KMS-11 (cell line): ENCODE measurements around the gene RBM23.
A peak's percentile ranks its signal among the peaks of the same experiment; 100 is the strongest.

Experiments used
- H2AFZ ChIP-seq: fragments of 200-600 bp; sonication (generic); 2 replicates; pipeline ENCODE4 v1.6.1; 2016; ENCODE audit warnings: antibody characterized with exemption, mixed run types, low read depth
- H3K27ac ChIP-seq: fragments of 200-600 bp; sonication (generic); 2 replicates; pipeline ENCODE4 v1.6.1; 2016; ENCODE audit warnings: mild to moderate bottlenecking, mixed run types
- H3K27me3 ChIP-seq: fragments of 200-600 bp; sonication (generic); 2 replicates; pipeline ENCODE4 v1.6.1; 2017; ENCODE audit warnings: mild to moderate bottlenecking, low read depth, mixed run types, moderate library complexity; ENCODE audit not compliant: insufficient read depth
- H3K36me3 ChIP-seq: fragments of 200-600 bp; sonication (generic); 2 replicates; pipeline ENCODE4 v1.6.1; 2017; ENCODE audit warnings: mild to moderate bottlenecking, mixed run types; ENCODE audit not compliant: insufficient read depth
- H3K4me1 ChIP-seq: fragments of 200-600 bp; sonication (generic); 2 replicates; pipeline ENCODE4 v1.6.1; 2016; ENCODE audit warnings: mild to moderate bottlenecking, low read depth, mixed run types; ENCODE audit not compliant: poor library complexity, severe bottlenecking
- H3K4me2 ChIP-seq: fragments of 200-600 bp; sonication (generic); 2 replicates; pipeline ENCODE4 v1.7.0; 2016; ENCODE audit warnings: mild to moderate bottlenecking, mixed run types
- H3K4me3 ChIP-seq: fragments of 200-600 bp; sonication (generic); IDR thresholded peaks from 2 replicates; pipeline ENCODE4 v1.6.1; 2017; ENCODE audit warnings: low read depth, low read length, mixed read lengths; ENCODE audit not compliant: insufficient read depth
- H3K79me2 ChIP-seq: fragments of 200-600 bp; sonication (generic); 2 replicates; pipeline ENCODE4 v1.6.1; 2016; ENCODE audit warnings: low read depth, mixed run types; ENCODE audit not compliant: insufficient read depth
- H3K9ac ChIP-seq: fragments of 200-600 bp; sonication (generic); 2 replicates; pipeline ENCODE4 v1.6.1; 2016; ENCODE audit warnings: mild to moderate bottlenecking, mixed run types
- H4K20me1 ChIP-seq: fragments of 200-600 bp; sonication (generic); 2 replicates; pipeline ENCODE4 v1.6.1; 2016; ENCODE audit warnings: mild to moderate bottlenecking, mixed run types; ENCODE audit not compliant: insufficient read depth
- TF ChIP-seq, protein P1 (sequence below): fragments of 200-600 bp; sonication (generic); conservative IDR thresholded peaks from 2 replicates; pipeline ENCODE4 v1.6.1; 2017; ENCODE audit warnings: low read depth, mild to moderate bottlenecking, antibody characterized with exemption, low read length, moderate library complexity, mixed read lengths

Gene RBM23

DNA sequence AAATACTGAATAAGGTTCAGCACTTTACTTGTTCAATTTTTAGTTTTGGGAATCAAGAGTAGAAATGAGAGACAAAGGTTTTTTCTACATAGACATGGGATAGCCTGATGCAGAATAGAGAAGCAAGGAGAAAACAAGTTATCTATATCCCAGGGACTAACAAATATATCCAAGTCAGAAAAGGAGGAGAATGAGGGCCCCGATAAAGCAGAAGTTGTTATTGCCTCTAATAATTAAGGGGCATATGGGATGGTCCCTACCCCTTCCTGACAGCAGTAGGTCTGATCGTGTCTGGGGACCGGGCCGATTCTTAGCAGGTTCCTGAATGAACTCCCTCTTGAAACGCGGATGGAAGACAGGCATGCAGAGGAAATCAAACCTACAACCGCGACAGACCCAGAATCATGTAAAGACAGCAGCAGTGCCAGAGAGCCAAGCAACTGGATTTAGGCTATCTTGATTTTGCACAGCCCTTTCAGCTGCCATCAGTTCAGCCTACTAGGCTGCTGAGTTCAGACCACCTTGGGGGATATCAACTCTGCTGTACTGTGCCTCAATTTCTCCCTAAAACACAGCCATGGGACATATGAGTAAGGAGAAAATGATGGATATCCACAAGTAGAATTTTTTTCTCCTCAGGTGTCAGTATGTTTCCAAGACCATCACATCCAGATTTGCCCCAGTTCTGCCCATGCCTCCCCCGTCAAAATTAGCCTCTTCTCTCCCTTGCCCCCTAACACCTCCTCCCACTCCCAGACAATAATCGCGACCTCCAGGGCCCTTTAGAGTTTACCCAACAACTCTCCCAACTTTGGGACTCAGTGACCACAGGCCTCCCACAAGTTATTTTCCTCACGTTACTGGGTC lies 9.5 kb upstream of the RBM23 start:
- Histone ChIP-seq H3K27me3 (no peaks in the 10 kb centered on the region), H3K79me2 (peaks cover 15% of the 10 kb centered on the region; the same call in 1 of the 2 replicates), H3K27ac (peak overlapping the region; percentile 65), H3K4me1 (peaks cover 7% of the 10 kb centered on the region), H3K9ac (peak overlapping the region; percentile 76), H2AFZ (peak overlapping the region; percentile 66; the same call in 1 of the 2 replicates), H4K20me1 (no peaks in the 10 kb centered on the region), H3K4me3 (no peak overlapping the region), H3K4me2 (peak overlapping the region; percentile 92), H3K36me3 (no peaks in the 10 kb centered on the region)
- TF ChIP-seq, protein P1, sequence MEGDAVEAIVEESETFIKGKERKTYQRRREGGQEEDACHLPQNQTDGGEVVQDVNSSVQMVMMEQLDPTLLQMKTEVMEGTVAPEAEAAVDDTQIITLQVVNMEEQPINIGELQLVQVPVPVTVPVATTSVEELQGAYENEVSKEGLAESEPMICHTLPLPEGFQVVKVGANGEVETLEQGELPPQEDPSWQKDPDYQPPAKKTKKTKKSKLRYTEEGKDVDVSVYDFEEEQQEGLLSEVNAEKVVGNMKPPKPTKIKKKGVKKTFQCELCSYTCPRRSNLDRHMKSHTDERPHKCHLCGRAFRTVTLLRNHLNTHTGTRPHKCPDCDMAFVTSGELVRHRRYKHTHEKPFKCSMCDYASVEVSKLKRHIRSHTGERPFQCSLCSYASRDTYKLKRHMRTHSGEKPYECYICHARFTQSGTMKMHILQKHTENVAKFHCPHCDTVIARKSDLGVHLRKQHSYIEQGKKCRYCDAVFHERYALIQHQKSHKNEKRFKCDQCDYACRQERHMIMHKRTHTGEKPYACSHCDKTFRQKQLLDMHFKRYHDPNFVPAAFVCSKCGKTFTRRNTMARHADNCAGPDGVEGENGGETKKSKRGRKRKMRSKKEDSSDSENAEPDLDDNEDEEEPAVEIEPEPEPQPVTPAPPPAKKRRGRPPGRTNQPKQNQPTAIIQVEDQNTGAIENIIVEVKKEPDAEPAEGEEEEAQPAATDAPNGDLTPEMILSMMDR = no peak

DNA sequence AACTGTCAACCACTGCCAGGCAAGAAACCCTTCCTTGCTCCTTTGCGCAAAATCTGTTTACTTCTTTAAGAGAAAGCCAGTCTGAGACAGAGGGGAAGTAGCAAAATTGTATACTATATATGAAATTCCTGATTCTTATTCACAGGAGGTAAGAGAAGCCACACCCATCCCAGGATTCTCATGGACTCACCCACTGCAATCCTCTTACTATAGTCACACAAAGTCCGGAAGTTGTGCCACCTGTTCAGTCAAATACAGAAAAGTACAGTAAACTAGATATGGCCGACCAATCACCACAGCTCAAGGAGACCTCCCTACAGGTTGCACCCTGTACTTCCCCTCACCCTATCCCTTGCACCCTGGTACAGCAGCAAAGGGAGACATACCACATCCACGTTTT lies 7.4 kb upstream of the RBM23 start:
- Histone ChIP-seq H3K36me3 (no peaks in the 10 kb centered on the region), H3K4me2 (no peak overlapping the region), H3K27ac (no peak overlapping the region)

DNA sequence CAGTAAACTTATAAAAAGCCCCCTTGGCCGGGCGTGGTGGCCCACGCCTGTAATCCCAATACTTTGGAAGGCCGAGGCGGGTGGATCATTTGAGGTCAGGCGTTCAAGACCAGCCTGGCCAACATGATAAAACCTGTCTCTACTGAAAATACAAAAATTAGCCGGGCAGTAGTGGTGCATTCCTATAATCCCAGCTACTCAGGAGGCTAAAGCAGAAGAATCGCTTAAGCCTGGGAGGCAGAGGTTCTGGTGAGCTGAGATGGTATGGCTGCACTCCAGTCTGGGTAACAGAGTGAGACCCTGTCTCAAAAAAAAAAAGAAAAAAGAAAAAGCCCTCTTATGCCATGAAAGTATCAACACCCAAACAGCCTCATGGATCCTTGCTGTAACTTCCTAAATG lies 6.6 kb upstream of the RBM23 start:
- H3K4me2 ChIP-seq = no peak overlapping the region
- TF ChIP-seq, protein P1 = no peak

More for the DNA sequence above, 7.4 kb upstream of the RBM23 start:
- Histone ChIP-seq H3K9ac (no peak overlapping the region), H4K20me1 (no peaks in the 10 kb centered on the region), H3K4me3 (no peak overlapping the region), H2AFZ (no peak overlapping the region), H3K4me1 (peaks cover 7% of the 10 kb centered on the region), H3K79me2 (peaks cover 15% of the 10 kb centered on the region; the same call in 1 of the 2 replicates), H3K27me3 (no peaks in the 10 kb centered on the region)
- TF ChIP-seq, protein P1 = no peak

DNA sequence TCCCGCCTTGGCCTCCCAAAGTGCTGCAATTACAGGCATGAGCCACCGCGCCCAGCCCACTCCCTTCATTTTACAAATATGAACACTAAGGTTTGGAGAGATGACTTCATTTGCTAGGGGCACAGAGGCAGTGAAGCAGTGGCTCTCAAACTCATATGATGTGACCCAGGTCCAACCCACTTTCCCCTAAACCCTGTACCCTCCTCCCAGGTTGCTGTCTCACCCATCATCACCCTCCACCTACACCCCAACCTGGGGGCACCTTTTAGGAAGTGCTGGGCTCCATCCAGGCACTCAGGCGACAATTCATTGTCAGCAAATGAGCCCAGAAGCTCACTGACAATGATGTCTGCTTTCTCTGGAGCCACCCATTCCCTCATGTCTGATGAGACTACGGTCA lies 4.8 kb upstream of the RBM23 start:
- Histone ChIP-seq H3K4me2 (no peak overlapping the region), H3K36me3 (no peaks in the 10 kb centered on the region)

More for the DNA sequence above, 6.6 kb upstream of the RBM23 start:
- no peak overlapping the region for H3K4me3 ChIP-seq
- H3K9ac ChIP-seq = no peak overlapping the region
- H2AFZ ChIP-seq = no peak overlapping the region
- H3K36me3 ChIP-seq = no peaks in the 10 kb centered on the region
- no peaks in the 10 kb centered on the region for H3K27me3 ChIP-seq
- peaks cover 15% of the 10 kb centered on the region; the same call in 1 of the 2 replicates for H3K79me2 ChIP-seq
- no peak overlapping the region for H3K27ac ChIP-seq
- no peaks in the 10 kb centered on the region for H4K20me1 ChIP-seq
- H3K4me1 ChIP-seq = peaks cover 7% of the 10 kb centered on the region

More for the DNA sequence above, 4.8 kb upstream of the RBM23 start:
- no peak overlapping the region for H3K9ac ChIP-seq
- no peaks in the 10 kb centered on the region for H3K27me3 ChIP-seq
- H3K4me3 ChIP-seq = no peak overlapping the region
- peaks cover 17% of the 10 kb centered on the region for H3K4me1 ChIP-seq
- H3K79me2 ChIP-seq = peaks cover 12% of the 10 kb centered on the region; the same call in 1 of the 2 replicates
- TF ChIP-seq, protein P1 = no peak
- no peaks in the 10 kb centered on the region for H4K20me1 ChIP-seq
- no peak overlapping the region for H3K27ac ChIP-seq
- H2AFZ ChIP-seq = no peak overlapping the region
